ENCODE measurements around the gene PRKCI. TPM values are rescaled to one million over a fixed set of nuclear protein-coding genes. Genes with fewer than 3 reads are reported as not detected.
"Not testable (repeated sequence)": the region's sequence is repeated elsewhere in the genome, so short reads cannot be mapped to it uniquely, and the experiment has no call there.

PRKCI gene
- total RNA-seq, 4 donors from 2014 or later = 33.5 to 125 (median 47.7) TPM

DNA sequence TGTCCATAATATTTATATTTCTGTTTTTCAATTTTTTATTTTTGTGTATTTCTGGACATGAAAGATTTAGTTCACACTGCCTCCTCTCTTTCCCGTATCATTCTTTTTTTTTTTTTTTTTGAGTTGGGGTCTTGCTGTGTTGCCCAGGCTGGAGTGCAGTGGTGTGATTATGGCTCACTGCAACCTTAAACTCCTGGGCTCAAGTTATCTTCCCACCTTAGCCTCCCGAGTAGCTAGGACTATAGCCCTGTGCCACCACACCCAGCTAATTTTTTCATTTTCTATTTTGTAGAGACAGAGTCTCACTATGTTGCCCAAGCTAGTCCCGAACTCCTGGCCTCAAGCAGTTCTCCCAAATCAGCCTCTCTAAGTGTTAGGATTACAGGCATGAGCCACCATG, 53.6 kb downstream of the PRKCI start:
- Histone ChIP-seq H3K27ac (no peak overlapping the region), H3K4me1 (no peaks in the 10 kb centered on the region), H3K4me3 (no peak overlapping the region), H3K27me3 (no peaks in the 10 kb centered on the region), H3K9me3 (no peaks in the 10 kb centered on the region), H3K36me3 (peaks cover 46% of the 10 kb centered on the region)
- WGBS = 96% methylated on average over 3 of the region's 3 CpGs
- DNase-seq (ENCODE audit: low spot score in 2 of 2) = no peak
- TF ChIP-seq, protein P1, sequence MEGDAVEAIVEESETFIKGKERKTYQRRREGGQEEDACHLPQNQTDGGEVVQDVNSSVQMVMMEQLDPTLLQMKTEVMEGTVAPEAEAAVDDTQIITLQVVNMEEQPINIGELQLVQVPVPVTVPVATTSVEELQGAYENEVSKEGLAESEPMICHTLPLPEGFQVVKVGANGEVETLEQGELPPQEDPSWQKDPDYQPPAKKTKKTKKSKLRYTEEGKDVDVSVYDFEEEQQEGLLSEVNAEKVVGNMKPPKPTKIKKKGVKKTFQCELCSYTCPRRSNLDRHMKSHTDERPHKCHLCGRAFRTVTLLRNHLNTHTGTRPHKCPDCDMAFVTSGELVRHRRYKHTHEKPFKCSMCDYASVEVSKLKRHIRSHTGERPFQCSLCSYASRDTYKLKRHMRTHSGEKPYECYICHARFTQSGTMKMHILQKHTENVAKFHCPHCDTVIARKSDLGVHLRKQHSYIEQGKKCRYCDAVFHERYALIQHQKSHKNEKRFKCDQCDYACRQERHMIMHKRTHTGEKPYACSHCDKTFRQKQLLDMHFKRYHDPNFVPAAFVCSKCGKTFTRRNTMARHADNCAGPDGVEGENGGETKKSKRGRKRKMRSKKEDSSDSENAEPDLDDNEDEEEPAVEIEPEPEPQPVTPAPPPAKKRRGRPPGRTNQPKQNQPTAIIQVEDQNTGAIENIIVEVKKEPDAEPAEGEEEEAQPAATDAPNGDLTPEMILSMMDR (IDR thresholded peaks at IDR 0.05) = no peak
- TF ChIP-seq POLR2AphosphoS5 (IDR thresholded peaks at IDR 0.05) (no peak), EP300 (IDR thresholded peaks at IDR 0.05) (no peak), POLR2A (IDR thresholded peaks at IDR 0.05) (no peak)

DNA sequence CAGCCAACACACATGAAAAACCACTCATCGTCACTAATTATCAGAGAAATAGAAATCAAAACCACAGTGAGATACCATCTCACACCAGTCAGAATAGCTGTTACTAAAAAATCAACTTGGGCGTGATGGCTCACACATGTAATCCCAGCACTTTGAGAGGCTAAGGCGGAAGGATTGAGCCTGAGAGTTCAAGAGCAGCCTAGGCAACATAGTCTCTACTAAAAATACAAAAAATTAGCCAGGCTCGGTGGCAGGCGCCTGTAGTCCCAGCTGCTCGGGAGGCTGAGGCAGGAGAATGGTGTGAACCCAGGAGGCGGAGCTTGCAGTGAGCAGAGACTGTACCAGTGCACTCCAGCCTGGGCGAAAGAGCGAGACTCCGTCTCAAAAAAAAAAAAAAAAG, 55.1 kb downstream of the PRKCI start:
- H3K4me1 ChIP-seq; H3K27ac ChIP-seq; DNase-seq (ENCODE audit: low spot score in 2 of 2); H3K4me3 ChIP-seq; H3K9me3 ChIP-seq; H3K27me3 ChIP-seq: not testable (repeated sequence)
- peaks cover 40% of the 10 kb centered on the region for H3K36me3 ChIP-seq
- 93% methylated on average over 10 of the region's 10 CpGs for WGBS

DNA sequence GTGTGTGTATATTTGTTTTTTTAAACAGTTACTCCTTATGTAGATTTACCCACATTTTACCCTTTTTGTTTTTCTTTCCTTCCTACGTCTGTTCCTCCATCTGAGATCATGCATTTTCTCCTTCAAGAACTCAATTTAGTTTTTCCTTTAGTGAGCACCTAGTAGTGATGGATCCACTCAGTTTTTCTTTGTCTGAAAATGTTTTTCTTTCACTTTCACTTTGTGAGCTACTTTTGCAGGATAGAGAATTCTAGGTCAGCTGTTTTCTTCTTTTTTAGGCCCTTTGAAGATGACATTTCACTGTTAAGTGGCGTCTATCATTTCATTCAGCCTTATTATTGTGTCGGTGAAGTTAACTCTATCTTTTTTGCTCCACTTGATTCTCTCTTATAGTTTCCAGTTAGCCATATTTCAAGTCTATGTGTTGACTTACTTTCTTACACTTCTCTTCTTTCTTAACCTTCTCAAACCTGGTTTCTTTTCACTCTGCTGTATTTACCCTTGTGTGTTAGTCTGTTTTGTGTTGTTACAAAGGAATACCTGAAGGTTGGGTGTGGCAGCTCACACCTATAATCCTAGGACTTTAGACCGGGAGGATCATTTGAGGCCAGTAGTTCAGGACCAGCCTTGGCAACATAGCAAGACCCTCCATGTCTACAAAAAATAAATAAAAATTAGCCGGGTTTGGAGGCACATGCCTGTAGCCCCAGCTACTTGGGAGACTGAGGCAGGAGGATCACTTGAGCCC, 55.8 kb downstream of the PRKCI start:
- no peak overlapping the region for H3K27ac ChIP-seq

DNA sequence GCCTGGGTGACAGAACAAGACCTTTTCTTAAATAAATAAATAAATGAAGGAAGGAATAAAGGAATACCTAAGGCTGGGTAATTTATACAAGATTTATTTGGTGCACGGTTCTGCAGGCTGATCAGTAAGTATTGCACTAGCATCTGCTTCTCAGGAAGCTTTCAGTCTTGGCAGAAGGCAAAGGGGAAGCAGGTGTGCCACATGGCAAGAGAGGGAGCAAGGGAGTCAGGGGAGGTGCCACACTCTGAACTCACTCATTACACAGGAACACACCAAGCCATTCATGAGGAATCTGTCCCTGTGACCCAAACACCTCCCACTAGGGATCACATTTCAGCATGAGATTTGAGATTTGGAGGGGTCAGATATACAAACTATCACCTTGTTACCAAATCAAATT, 56.4 kb downstream of the PRKCI start:
- 83% methylated on average over 1 of the region's 1 CpG for WGBS
- DNase-seq (ENCODE audit: low spot score in 2 of 2) = no peak
- no peak overlapping the region for H3K4me3 ChIP-seq
- no peaks in the 10 kb centered on the region for H3K9me3 ChIP-seq
- H3K4me1 ChIP-seq = no peaks in the 10 kb centered on the region
- no peaks in the 10 kb centered on the region for H3K27me3 ChIP-seq
- peaks cover 38% of the 10 kb centered on the region for H3K36me3 ChIP-seq
- TF ChIP-seq POLR2A (IDR thresholded peaks at IDR 0.05) (no peak), EP300 (IDR thresholded peaks at IDR 0.05) (no peak), POLR2AphosphoS5 (IDR thresholded peaks at IDR 0.05) (no peak)
- TF ChIP-seq, protein P1 (IDR thresholded peaks at IDR 0.05) = no peak
- H3K27ac ChIP-seq = no peak overlapping the region

More for the DNA sequence above, 55.8 kb downstream of the PRKCI start:
- Histone ChIP-seq H3K9me3 (no peaks in the 10 kb centered on the region), H3K4me1 (no peaks in the 10 kb centered on the region), H3K36me3 (peaks cover 44% of the 10 kb centered on the region), H3K27me3 (no peaks in the 10 kb centered on the region), H3K4me3 (no peak overlapping the region)
- WGBS = 84% methylated on average over 5 of the region's 5 CpGs
- DNase-seq (ENCODE audit: low spot score in 2 of 2) = no peak
- TF ChIP-seq, protein P1 (IDR thresholded peaks at IDR 0.05) = no peak
- TF ChIP-seq EP300 (IDR thresholded peaks at IDR 0.05) = no peak
- TF ChIP-seq POLR2AphosphoS5 (IDR thresholded peaks at IDR 0.05) = no peak
- TF ChIP-seq POLR2A (IDR thresholded peaks at IDR 0.05) = no peak

DNA sequence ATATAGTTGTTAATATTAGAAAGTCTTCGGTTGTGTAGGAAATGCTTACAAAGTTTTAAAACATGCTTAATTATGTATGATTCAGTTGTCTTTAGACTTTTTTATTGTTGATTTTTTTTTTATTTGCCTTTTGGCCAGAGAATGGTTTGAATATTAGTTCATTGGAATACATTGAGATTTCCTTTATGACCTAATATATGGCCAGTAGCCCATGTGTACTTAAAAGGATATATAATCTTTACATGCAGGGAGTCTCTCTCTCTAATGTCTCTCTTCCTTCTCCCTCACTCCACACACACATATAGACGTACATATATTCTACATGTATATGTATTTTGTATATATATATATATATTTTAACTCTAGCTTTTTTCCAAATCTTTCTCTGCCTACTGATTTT, 68.0 kb downstream of the PRKCI start:
- Histone ChIP-seq H3K27me3 (no peaks in the 10 kb centered on the region), H3K9me3 (no peaks in the 10 kb centered on the region), H3K4me3 (no peak overlapping the region), H3K36me3 (peaks cover 23% of the 10 kb centered on the region), H3K4me1 (no peaks in the 10 kb centered on the region), H3K27ac (no peak overlapping the region)
- TF ChIP-seq POLR2A (IDR thresholded peaks at IDR 0.05) (no peak), POLR2AphosphoS5 (IDR thresholded peaks at IDR 0.05) (no peak), EP300 (IDR thresholded peaks at IDR 0.05) (no peak)
- TF ChIP-seq, protein P1 (IDR thresholded peaks at IDR 0.05) = no peak
- no peak for DNase-seq (ENCODE audit: low spot score in 2 of 2)
- WGBS = 97% methylated on average over 2 of the region's 2 CpGs

Data from suprapubic skin (tissue), 4 donors.